Aorta (tissue), 5 donors: Measurements from ENCODE around the gene SLC6A2. TPM values are rescaled to one million over a fixed set of nuclear protein-coding genes. Genes with fewer than 3 reads are reported as not detected.

ENCODE experiments used
- ATAC-seq: fragments of 200-7000 bp; cut with Tn5 transposase; one replicate; pipeline ENCODE4 v1.9.1; 2022; ENCODE audit warnings: moderate library complexity; ENCODE audit not compliant: low FRiP score
- DNase-seq, 2 donors: peaks; one replicate each; pipeline ENCODE4 v3.0.0-alpha.2; 2020
- H3K27ac ChIP-seq, 2 donors: one replicate each; pipeline ENCODE4 v1.5.1; 2013; ENCODE audit warnings: low read length in 2 of 2, mild to moderate bottlenecking in 2 of 2, moderate library complexity in 2 of 2, control low read depth in 1 of 2, inconsistent platforms in 1 of 2, low read depth in 1 of 2
- H3K27me3 ChIP-seq, 2 donors: one replicate each; pipeline ENCODE4 v1.6.1; 2013; ENCODE audit warnings: control low read depth in 1 of 2, low read length in 1 of 2, mild to moderate bottlenecking in 1 of 2, moderate library complexity in 1 of 2; ENCODE audit not compliant: insufficient read depth in 2 of 2, control insufficient read depth in 1 of 2
- H3K36me3 ChIP-seq, 2 donors: one replicate each; pipeline ENCODE4 v1.6.1; 2013; ENCODE audit warnings: control low read depth in 1 of 2, low read length in 1 of 2, mild to moderate bottlenecking in 1 of 2; ENCODE audit not compliant: insufficient read depth in 2 of 2, control insufficient read depth in 1 of 2
- H3K4me1 ChIP-seq, 2 donors: one replicate each; pipeline ENCODE4 v1.6.1; 2013; ENCODE audit warnings: low read length in 2 of 2, control low read depth in 1 of 2, mild to moderate bottlenecking in 1 of 2, moderate library complexity in 1 of 2; ENCODE audit not compliant: insufficient read depth in 2 of 2, control insufficient read depth in 1 of 2
- H3K4me3 ChIP-seq, 2 donors: one replicate each; pipeline ENCODE4 v1.5.1; 2013; ENCODE audit warnings: low read length in 2 of 2, control low read depth in 1 of 2, mild to moderate bottlenecking in 1 of 2
- H3K9me3 ChIP-seq: one replicate; pipeline ENCODE4 v1.6.1; 2013; ENCODE audit warnings: mild to moderate bottlenecking, low read length; ENCODE audit not compliant: control insufficient read depth
- whole genome bisulfite sequencing, 2 donors: extraction: QIAGEN DNeasy Blood & Tissue Kit; methylation state at CpG; one replicate each; pipeline ENCODE4 v1.1.7; 2013; 5-methylcytosine and 5-hydroxymethylcytosine counted together
- intact Hi-C, 2 donors: fragments of 100-400 bp; cut with DNase I; formaldehyde crosslinking; loops; one replicate each; pipeline versions ENCODE4 v1.14.2 to v1.15.0; 2022
- polyA plus RNA-seq, 2 donors: library from polyadenylated mRNA; stranded (reverse); fragments of 200-250 nt; gene quantifications; one replicate each; pipeline ENCODE4 v1.2.3, GENCODE V29; 2013
- total RNA-seq, 2 donors: library from RNA; stranded (reverse); fragmentation: NEBNext Ultra II Directional; extraction: Animal tissue kit (Norgen Biotek cat#: 25700); gene quantifications; one replicate each; pipeline ENCODE4 v1.2.1, GENCODE V29; 2021
- donor health status: healthy with polysubstance abuse.
- donor health status: Bipolar disorder and iron deficiency.
- donor health status: DM: no; HTN: no; CAD: no.
- donor health status: DM: no; HTN: no; CAD: no.
- donor health status: DM: yes; HTN: yes; CAD: no.

Gene SLC6A2
- total and polyA plus RNA-seq, 4 donors: 0.13 to 0.45 TPM; not detected in 2

DNA sequence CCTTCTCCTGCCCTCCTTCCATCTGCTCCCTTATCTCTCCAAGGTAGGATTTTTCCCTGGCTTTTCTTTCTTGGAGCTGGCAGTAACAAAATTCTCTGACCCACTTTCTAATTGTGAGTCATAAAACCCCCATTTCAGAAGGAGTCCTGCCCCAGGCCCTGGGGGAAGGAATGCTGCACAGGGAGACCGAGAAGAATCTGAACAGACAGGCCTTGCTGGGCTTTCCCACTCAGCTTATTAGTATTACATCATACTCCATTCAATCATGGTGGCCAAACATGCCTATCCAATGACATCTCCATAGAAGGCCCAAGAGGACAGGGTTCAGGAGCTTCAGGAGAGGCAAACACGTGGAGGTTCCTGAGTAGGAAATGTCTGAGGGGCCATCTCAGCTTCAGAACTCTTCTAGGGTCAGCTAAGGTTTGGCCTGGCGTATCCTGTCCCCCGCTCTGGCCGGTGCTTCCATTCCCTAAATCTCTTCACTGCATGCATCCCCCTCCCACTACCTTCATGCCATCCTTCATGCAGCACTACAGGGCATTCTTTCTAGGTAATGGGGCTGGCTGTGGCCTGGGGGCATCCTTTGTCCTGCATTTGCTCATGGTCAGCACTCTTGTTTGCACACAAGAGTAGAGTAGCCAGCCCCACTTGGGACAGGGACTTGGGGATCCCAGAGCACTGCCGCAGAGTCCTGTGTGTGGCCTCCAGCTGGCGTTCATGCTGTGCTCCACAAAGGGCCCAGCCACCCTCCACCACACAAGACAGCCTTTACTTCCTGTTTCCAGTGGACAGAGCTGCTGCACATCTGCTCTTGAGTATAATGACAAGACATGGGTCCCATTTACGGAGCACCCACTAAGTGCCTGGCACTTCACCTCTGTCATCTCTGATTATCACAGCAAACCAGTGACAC lies 8.2 kb downstream of the SLC6A2 start:
- WGBS, 2 donors: 87% methylated on average over 8 of the region's 8 CpGs
- no peak for ATAC-seq

DNA sequence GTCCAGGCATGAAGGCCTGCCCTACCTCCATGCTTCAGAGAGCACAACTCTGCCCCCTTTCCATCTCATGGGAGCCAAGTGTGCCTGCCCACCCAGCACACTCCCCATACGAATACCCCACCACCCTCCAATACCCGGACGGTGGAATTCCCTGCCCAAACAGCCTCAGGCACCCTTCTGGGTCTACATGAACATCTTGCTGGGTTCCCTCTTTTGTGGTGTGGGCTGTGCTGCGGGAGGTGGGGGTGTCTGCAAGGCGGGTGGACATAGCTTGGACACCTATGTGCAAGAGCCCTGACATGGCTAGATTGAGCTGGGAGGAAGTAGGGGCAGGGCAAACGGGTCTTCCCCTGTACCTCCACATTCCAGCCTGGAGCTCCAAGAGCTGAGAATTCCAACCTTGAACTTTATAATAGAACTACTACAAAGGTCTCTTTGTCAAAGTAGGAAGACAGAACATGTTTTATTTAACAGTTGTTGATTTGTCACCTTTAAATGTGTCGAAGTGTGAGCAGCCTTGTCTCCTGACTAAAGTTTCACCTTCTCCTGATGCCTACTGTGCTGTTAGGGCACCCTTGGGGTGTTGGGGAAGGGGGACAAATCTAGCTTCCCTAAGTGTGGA lies 9.1 kb downstream of the SLC6A2 start:
- intact Hi-C loops: no loop called here
- DNase-seq (peak in 1 of 2 donors; percentile 51), ATAC-seq (no peak)
- WGBS, 2 donors: 87 to 93% methylated on average over 7 of the region's 7 CpGs
- Histone ChIP-seq H3K27ac (no peak overlapping the region), H3K27me3 (no peaks in the 10 kb centered on the region), H3K36me3 (no peaks in the 10 kb centered on the region), H3K4me1 (no peaks in the 10 kb centered on the region), H3K9me3 (no peaks in the 10 kb centered on the region), H3K4me3 (no peak overlapping the region)

More for the DNA sequence above, 8.2 kb downstream of the SLC6A2 start:
- Histone ChIP-seq H3K36me3 (no peaks in the 10 kb centered on the region), H3K9me3 (no peaks in the 10 kb centered on the region), H3K27ac (no peak overlapping the region), H3K27me3 (no peaks in the 10 kb centered on the region), H3K4me1 (no peaks in the 10 kb centered on the region), H3K4me3 (no peak overlapping the region)
- peak in 1 of 2 donors; percentile 27 for DNase-seq
- intact Hi-C loops: no loop called here

DNA sequence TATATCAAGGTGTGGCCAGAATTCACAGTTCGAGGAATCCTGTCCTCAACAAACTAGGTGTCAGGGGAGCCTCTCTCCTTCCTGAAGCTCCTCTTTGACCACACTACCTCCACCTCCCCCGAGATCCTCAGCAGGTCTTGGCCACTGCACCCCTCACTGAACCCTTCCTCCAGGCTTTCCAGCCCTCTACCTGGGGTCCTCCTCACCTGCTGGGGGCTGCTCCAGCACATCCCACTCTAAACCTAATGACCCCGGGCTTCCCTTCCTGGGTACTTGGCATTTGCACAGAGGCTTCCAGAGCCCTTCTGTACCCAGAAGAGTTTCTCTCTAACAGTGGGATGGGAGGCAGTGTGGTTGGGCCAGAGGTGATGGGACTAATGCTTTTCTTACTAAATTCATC lies 9.7 kb downstream of the SLC6A2 start:
- ATAC-seq: no peak
- peak in 1 of 2 donors; percentile 57 for DNase-seq
- intact Hi-C loops: no loop called here
- H3K9me3 ChIP-seq: no peaks in the 10 kb centered on the region
- H3K27me3 ChIP-seq: no peaks in the 10 kb centered on the region
- no peaks in the 10 kb centered on the region for H3K4me1 ChIP-seq
- no peaks in the 10 kb centered on the region for H3K36me3 ChIP-seq
- H3K27ac ChIP-seq: no peak overlapping the region
- no peak overlapping the region for H3K4me3 ChIP-seq
- 77 to 90% methylated on average over 3 of the region's 3 CpGs for WGBS, 2 donors

DNA sequence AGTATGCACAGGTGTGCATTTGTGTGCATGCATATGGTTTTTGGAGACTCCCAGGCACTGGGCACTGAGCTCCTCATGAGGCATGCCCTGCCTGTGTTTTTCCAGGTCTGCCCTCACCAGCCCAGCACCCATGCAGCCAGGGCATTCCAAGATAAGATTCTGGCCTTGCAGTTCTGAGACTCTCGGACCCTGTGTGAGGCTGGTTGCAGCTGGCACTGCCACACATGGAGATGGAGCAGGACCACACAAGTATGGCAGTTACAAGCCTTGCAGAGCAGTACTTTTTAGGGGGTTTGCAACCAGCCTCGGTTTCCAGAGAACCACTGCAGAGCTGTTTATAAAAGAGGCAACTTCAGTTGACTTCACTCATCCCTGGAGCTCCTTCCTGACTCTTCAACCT lies 10.2 kb downstream of the SLC6A2 start:
- peak in 1 of 2 donors; percentile 19 for DNase-seq
- intact Hi-C loops: no loop called here
- ATAC-seq: no peak
- Histone ChIP-seq H3K27me3 (no peaks in the 10 kb centered on the region), H3K4me3 (no peak overlapping the region), H3K27ac (no peak overlapping the region), H3K4me1 (no peaks in the 10 kb centered on the region), H3K9me3 (no peaks in the 10 kb centered on the region), H3K36me3 (no peaks in the 10 kb centered on the region)
- WGBS, 2 donors: 71 to 72% methylated on average over 2 of the region's 2 CpGs

DNA sequence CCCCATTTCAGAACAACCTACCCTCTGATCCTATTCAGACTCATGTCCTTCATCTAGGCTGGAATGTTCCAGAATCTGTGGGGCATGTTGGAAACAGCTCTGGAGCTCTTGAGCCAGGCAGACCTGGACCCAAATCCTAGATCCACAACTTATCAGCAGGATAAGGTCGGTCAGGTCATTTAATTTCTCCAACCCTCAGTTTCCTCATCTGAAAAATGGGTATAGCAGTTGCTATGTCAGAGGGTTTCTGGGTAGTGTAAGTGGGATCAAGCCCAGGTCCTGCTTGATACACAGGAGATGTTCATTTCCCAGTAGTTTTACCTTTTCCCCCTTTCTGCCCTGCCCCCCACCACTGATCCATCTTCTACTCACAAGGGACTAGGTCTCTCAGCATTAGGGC lies 12.0 kb downstream of the SLC6A2 start:
- no peaks in the 10 kb centered on the region for H3K9me3 ChIP-seq
- intact Hi-C loops: no loop called here
- ATAC-seq (no peak), DNase-seq (peak in 1 of 2 donors; percentile 4)
- H3K27ac ChIP-seq: no peak overlapping the region
- WGBS, 2 donors: 74 to 90% methylated on average over 1 of the region's 1 CpG
- no peaks in the 10 kb centered on the region for H3K4me1 ChIP-seq
- no peaks in the 10 kb centered on the region for H3K27me3 ChIP-seq
- H3K36me3 ChIP-seq: no peaks in the 10 kb centered on the region
- no peak overlapping the region for H3K4me3 ChIP-seq

DNA sequence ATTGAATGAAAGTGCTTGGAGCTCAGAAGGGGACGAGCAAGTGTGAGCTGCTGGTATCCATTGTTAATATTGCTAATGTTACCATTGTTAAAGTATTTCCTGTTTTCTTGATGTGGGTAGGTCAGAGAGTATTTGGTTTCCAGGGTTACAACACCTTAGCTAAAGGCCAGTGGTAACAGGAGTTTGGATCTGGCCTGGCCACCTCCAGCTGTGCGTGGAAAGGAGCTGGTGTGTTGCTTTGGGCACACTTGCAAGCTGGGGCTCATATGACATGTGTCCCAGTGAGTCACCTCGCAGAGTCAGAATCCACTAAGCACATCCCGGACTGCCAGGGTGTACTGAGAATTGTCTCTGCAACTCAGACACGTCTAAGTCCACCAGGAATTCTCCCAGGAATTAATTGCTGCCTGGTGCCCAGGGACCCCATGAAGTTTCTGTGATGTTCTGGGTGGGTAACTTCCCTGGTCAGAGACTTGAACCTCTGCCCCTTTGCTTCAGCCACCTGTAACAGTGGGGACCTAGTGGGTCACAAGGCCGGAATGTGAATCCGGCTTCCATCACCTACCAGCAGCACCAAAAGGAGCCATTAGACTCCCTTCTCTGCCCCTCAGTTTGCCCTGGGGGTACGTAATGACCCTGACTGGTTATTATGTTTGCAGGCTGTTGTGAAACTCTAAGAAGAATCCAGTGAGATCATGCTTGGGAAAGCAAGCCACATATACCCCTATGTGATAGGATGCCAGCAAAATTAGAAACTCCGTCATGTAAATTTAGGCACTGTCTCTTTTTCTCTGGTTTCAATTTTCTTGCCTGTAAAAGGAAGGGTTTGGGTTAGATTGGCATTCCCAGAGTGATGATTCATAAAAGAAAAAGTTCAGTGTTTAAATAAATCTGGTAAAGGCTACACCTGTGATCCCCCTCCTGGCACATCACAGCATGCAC lies 12.8 kb downstream of the SLC6A2 start:
- peak in 1 of 2 donors; percentile 57 for DNase-seq
- no peaks in the 10 kb centered on the region for H3K27me3 ChIP-seq
- H3K9me3 ChIP-seq: no peaks in the 10 kb centered on the region
- 47 to 51% methylated on average over 9 of the region's 9 CpGs for WGBS, 2 donors
- no peak overlapping the region for H3K4me3 ChIP-seq
- H3K4me1 ChIP-seq: no peaks in the 10 kb centered on the region
- H3K36me3 ChIP-seq: no peaks in the 10 kb centered on the region
- no peak overlapping the region for H3K27ac ChIP-seq
- intact Hi-C loops: no loop called here
- no peak for ATAC-seq

DNA sequence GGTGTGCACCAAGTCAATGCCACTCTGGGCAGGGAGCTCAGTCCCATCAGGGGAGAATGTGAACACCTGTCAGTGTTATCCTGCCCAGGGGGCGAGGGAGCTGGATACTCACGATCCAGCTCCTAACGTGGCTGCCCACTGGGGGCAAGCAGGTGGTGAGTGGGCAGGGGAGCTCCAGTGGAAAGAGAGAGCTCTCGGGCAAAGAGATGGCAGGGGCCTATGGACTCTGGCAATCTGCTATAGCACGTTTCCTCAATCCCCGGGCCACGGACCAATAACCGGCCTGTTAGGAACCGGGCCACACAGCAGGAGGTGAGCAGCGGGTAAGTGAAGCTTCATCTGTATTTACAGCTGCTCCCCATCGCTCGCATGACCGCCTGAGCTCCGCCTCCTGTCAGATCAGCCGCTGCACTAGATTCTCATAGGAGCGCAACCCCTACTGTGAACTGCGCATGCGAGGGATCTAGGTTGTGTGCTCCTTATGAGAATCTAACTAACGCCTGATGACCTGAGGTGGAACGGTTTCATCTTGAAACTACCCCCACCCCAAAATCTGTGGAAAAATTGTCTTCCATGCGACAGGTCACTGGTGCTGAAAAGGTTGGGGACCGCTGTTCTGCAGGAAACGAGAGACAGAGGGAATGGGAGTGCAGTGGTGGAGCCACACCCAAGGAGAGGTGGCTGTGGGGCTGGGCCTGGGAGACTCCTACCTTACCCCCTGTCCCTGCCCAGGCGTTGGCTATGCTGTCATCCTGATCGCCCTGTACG lies 15.6 kb downstream of the SLC6A2 start:
- intact Hi-C loops: no loop called here
- H3K9me3 ChIP-seq: no peaks in the 10 kb centered on the region
- H3K27me3 ChIP-seq: no peaks in the 10 kb centered on the region
- DNase-seq (peak in 1 of 2 donors; percentile 36), ATAC-seq (no peak)
- no peaks in the 10 kb centered on the region for H3K4me1 ChIP-seq
- no peaks in the 10 kb centered on the region for H3K36me3 ChIP-seq
- H3K27ac ChIP-seq: no peak overlapping the region
- no peak overlapping the region for H3K4me3 ChIP-seq
- 82 to 94% methylated on average over 26 of the region's 26 CpGs for WGBS, 2 donors

DNA sequence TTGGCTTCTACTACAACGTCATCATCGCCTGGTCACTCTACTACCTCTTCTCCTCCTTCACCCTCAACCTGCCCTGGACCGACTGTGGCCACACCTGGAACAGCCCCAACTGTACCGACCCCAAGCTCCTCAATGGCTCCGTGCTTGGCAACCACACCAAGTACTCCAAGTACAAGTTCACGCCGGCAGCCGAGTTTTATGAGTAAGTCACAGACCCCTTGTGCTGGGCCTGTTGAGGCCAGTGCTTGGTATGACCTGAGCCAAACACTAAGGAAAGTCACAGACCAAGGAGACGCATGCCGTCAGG lies 16.1 kb downstream of the SLC6A2 start:
- Histone ChIP-seq H3K27ac (no peak overlapping the region), H3K9me3 (no peaks in the 10 kb centered on the region), H3K4me1 (no peaks in the 10 kb centered on the region), H3K27me3 (no peaks in the 10 kb centered on the region), H3K36me3 (no peaks in the 10 kb centered on the region), H3K4me3 (no peak overlapping the region)
- peak in 1 of 2 donors; percentile 62 for DNase-seq
- WGBS, 2 donors: 91 to 92% methylated on average over 10 of the region's 10 CpGs
- no peak for ATAC-seq
- intact Hi-C loops: no loop called here
